ENCODE measurements around the gene BCL2L2.
A peak's percentile ranks its signal among the peaks of the same experiment; 100 is the strongest.

Gene BCL2L2

GRCh38 chr14:23302290-23303225 is 4.1 kb upstream of the BCL2L2 start, which contains the start of gene PPP1R3E:
Gene PPP1R3E (minus strand): TSS chr14:23302859. CDS start chr14:23302576, 283 bp downstream.
- ChIA-PET CTCF (interaction anchor here (0.8 to 20.5 kb wide), 10 partner anchors 9 to 226 kb away, joined by 3 to 300 read pairs (median 6); partner anchors contain the start of gene HOMEZ), POLR2A (interaction anchor here (2.3 to 2.7 kb wide), 2 partner anchors 17 to 19 kb away, joined by 9 to 34 read pairs; partner anchors contain the start of genes HOMEZ and PABPN1)
- H3K4me3 ChIP-seq (ENCODE audit: low read depth, low read length), result peak within 1 kb of the TSS; percentile 68
- no peak for TF ChIP-seq CTCF (IDR thresholded peaks at IDR 0.05; ENCODE audit: insufficient read depth, low read length, missing control alignments)
- DNase-seq (ENCODE audit: low read depth, low spot score), result no peak

DNA sequence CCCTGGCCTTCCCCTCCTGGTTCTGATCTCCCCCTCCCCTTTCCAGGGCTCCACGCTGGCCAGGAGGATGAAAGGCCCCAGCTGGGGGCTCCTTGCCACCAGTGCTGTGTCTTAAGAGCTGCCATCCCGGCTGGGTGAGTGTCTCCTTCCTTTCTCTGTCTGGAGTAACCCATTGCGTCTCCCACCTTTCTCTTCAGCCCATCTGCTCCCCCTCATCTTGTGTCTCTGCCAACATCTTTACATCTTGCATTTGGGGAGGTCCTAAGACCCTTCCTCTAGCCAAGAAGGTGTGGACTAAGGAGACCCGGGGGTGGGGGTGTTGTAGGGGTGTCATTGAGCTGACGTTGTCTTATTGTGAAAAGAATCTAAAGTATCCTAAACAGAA is 505 bp downstream of the BCL2L2 start:
- H3K4me3 ChIP-seq (ENCODE audit: low read depth, low read length), result peak overlapping the region; percentile 91
- no peak for TF ChIP-seq CTCF (IDR thresholded peaks at IDR 0.05; ENCODE audit: insufficient read depth, low read length, missing control alignments)
- ChIA-PET POLR2A (interaction anchor here (1.3 to 3.9 kb wide), 4 partner anchors 8 to 21 kb away, joined by 3 to 30 read pairs (median 4); partner anchors contain the start of genes HOMEZ and PABPN1), CTCF (interaction anchor here (0.7 to 20.5 kb wide), 6 partner anchors 10 to 73 kb away, joined by 3 to 300 read pairs (median 4); partner anchors contain the start of genes HOMEZ and PABPN1)
- no peak for DNase-seq (ENCODE audit: low read depth, low spot score)

- no peak for TF ChIP-seq CTCF (IDR thresholded peaks at IDR 0.05; ENCODE audit: insufficient read depth, low read length, missing control alignments)
- ChIA-PET CTCF (interaction anchor here (0.7 to 20.5 kb wide), 5 partner anchors 10 to 19 kb away, joined by 3 to 300 read pairs (median 4); partner anchors contain the start of genes HOMEZ and PABPN1), POLR2A (interaction anchor here (0.6 to 3.9 kb wide), 4 partner anchors 8 to 1907 kb away, joined by 3 to 30 read pairs (median 4); partner anchors contain the start of gene PABPN1)
- no peak for DNase-seq (ENCODE audit: low read depth, low spot score)
- H3K4me3 ChIP-seq (ENCODE audit: low read depth, low read length), result peak overlapping the region; percentile 91
Observed at GRCh38 chr14:23307687-23308644, 1.3 kb downstream of the BCL2L2 start.

- DNase-seq (ENCODE audit: low read depth, low spot score), result no peak
- no peak for TF ChIP-seq CTCF (IDR thresholded peaks at IDR 0.05; ENCODE audit: insufficient read depth, low read length, missing control alignments)
- peak overlapping the region; percentile 91 for H3K4me3 ChIP-seq (ENCODE audit: low read depth, low read length)
- POLR2A ChIA-PET, result interaction anchor here (0.6 to 3.9 kb wide), 2 partner anchors 13 to 1908 kb away, joined by 3 to 30 read pairs; partner anchors contain the start of gene PABPN1
- CTCF ChIA-PET, result interaction anchor here (1.5 to 20.5 kb wide), 3 partner anchors 12 to 20 kb away, joined by 3 to 300 read pairs (median 5); partner anchors contain the start of gene HOMEZ
Observed at GRCh38 chr14:23308721-23309445, 2.2 kb downstream of the BCL2L2 start.

DNA sequence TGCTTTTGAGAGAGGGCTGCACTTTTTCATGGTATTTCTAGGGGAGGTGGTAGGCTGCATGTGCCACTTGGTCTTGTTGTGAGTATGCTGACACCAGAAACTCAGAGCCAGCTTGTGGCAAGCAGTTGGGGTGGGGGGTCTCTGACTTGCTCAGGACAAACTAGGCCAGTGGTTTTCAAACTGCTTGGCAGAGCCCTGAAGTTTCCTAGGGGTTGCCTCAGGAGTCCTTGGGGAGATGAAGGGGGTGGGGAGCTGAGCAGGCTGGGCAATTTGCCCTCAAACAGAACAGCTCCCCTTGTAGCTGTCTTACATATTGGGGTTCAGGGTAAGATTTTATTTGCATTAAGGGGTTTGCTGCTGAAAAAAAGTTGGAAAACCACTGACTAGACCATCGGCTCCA is 3.9 kb downstream of the BCL2L2 start:
- TF ChIP-seq CTCF (IDR thresholded peaks at IDR 0.05; ENCODE audit: insufficient read depth, low read length, missing control alignments), result no peak
- ChIA-PET CTCF (interaction anchor here (1.0 to 20.5 kb wide), 5 partner anchors 9 to 156 kb away, joined by 3 to 300 read pairs (median 8); partner anchors contain the start of genes HOMEZ and PPP1R3E), POLR2A (interaction anchor here (0.5 to 1.6 kb wide), 2 partner anchors 11 to 16 kb away, joined by 3 to 10 read pairs; partner anchors contain the start of gene PABPN1)
- no peak for DNase-seq (ENCODE audit: low read depth, low spot score)
- no peak overlapping the region for H3K4me3 ChIP-seq (ENCODE audit: low read depth, low read length)
